ENCODE data around the gene MRPL24. TPM values are rescaled to one million over a fixed set of nuclear protein-coding genes. Genes with fewer than 3 reads are reported as not detected.

The MRPL24 gene
- total RNA-seq, 1 donor from 2014 or later, result 46.5 TPM

GRCh38 chr1:156747742-156748669, 7.1 kb upstream of the MRPL24 start:
- FAIRE-seq, result no peak
- Histone ChIP-seq H3K4me2 (ENCODE audit: low read length) (peak overlapping the region; percentile 99), H3K4me3 (ENCODE audit: insufficient read depth, low read depth, low read length) (peak overlapping the region; percentile 86), H3K79me2 (ENCODE audit: insufficient read depth, low read length) (peaks cover 86% of the 10 kb centered on the region), H3K9ac (ENCODE audit: low read length) (peak overlapping the region; percentile 91), H4K20me1 (ENCODE audit: insufficient read depth, low read length) (no peaks in the 10 kb centered on the region), H3K9me3 (ENCODE audit: insufficient read depth, low read depth, low read length) (no peaks in the 10 kb centered on the region), H2AFZ (ENCODE audit: low read depth, low read length) (no peak overlapping the region), H3K27ac (ENCODE audit: low read depth, low read length) (peak overlapping the region; percentile 100), H3K4me1 (ENCODE audit: insufficient read depth, low read length) (peaks cover 54% of the 10 kb centered on the region), H3K36me3 (ENCODE audit: insufficient read depth, low read length) (peaks cover 4% of the 10 kb centered on the region), H3K27me3 (ENCODE audit: insufficient read depth, low read length) (no peaks in the 10 kb centered on the region)
- Mint-ChIP-seq H3K9me3 (ENCODE audit: unreplicated experiment) (no peaks in the 10 kb centered on the region), H3K36me3 (ENCODE audit: low read depth, unreplicated experiment) (peaks cover 4% of the 10 kb centered on the region), H3K27me3 (ENCODE audit: low read depth, unreplicated experiment) (no peaks in the 10 kb centered on the region), H3K4me3 (ENCODE audit: unreplicated experiment) (peak overlapping the region; percentile 97), H3K27ac (ENCODE audit: unreplicated experiment) (peak overlapping the region; percentile 98), H3K4me1 (ENCODE audit: low read depth, unreplicated experiment) (peaks cover 43% of the 10 kb centered on the region)
- no peak for TF ChIP-seq CTCF (IDR thresholded peaks at IDR 0.05; ENCODE audit: insufficient read depth, low read depth, low read length)
- TF ChIP-seq EZH2 (IDR thresholded peaks at IDR 0.05; ENCODE audit: insufficient read depth, low read length), result no peak
- DNase-seq (ENCODE audit: low read depth), result no peak

GRCh38 chr1:156746728-156747631, 6.1 kb upstream of the MRPL24 start:
- Mint-ChIP-seq H3K9me3 (ENCODE audit: unreplicated experiment) (no peaks in the 10 kb centered on the region), H3K27me3 (ENCODE audit: low read depth, unreplicated experiment) (no peaks in the 10 kb centered on the region)
- peaks cover 76% of the 10 kb centered on the region for H3K79me2 ChIP-seq (ENCODE audit: insufficient read depth, low read length)

More at GRCh38 chr1:156746728-156747631, 6.1 kb upstream of the MRPL24 start:
- peak overlapping the region; percentile 99 for H3K4me2 ChIP-seq (ENCODE audit: low read length)
- peak overlapping the region; percentile 100 for H3K27ac ChIP-seq (ENCODE audit: low read depth, low read length)
- Mint-ChIP-seq H3K27ac (ENCODE audit: unreplicated experiment) (peak overlapping the region; percentile 98), H3K4me3 (ENCODE audit: unreplicated experiment) (peak overlapping the region; percentile 97), H3K36me3 (ENCODE audit: low read depth, unreplicated experiment) (peaks cover 11% of the 10 kb centered on the region), H3K4me1 (ENCODE audit: low read depth, unreplicated experiment) (peaks cover 43% of the 10 kb centered on the region)
- no peaks in the 10 kb centered on the region for H3K27me3 ChIP-seq (ENCODE audit: insufficient read depth, low read length)
- peaks cover 4% of the 10 kb centered on the region for H3K36me3 ChIP-seq (ENCODE audit: insufficient read depth, low read length)
- no peaks in the 10 kb centered on the region for H3K9me3 ChIP-seq (ENCODE audit: insufficient read depth, low read depth, low read length)
- H4K20me1 ChIP-seq (ENCODE audit: insufficient read depth, low read length), result no peaks in the 10 kb centered on the region
- H3K9ac ChIP-seq (ENCODE audit: low read length), result peak overlapping the region; percentile 99
- peak overlapping the region; percentile 46 for H2AFZ ChIP-seq (ENCODE audit: low read depth, low read length)
- peak; percentile 83 for DNase-seq (ENCODE audit: low read depth)
- peak overlapping the region; percentile 86 for H3K4me3 ChIP-seq (ENCODE audit: insufficient read depth, low read depth, low read length)
- no peak for TF ChIP-seq EZH2 (IDR thresholded peaks at IDR 0.05; ENCODE audit: insufficient read depth, low read length)
- TF ChIP-seq CTCF (IDR thresholded peaks at IDR 0.05; ENCODE audit: insufficient read depth, low read depth, low read length), result peak; percentile 8
- H3K4me1 ChIP-seq (ENCODE audit: insufficient read depth, low read length), result peaks cover 47% of the 10 kb centered on the region
- FAIRE-seq, result no peak
